Fibroblast of the conjunctiva (primary cell): Measurements from ENCODE around the gene PTPRD.
A peak's percentile ranks its signal among the peaks of the same experiment; 100 is the strongest.

Experiments used
- DNase-seq: peaks from one replicate; pipeline ENCODE4 v3.0.0-alpha.2; 2010; ENCODE audit warnings: low read depth

The PTPRD gene

DNA sequence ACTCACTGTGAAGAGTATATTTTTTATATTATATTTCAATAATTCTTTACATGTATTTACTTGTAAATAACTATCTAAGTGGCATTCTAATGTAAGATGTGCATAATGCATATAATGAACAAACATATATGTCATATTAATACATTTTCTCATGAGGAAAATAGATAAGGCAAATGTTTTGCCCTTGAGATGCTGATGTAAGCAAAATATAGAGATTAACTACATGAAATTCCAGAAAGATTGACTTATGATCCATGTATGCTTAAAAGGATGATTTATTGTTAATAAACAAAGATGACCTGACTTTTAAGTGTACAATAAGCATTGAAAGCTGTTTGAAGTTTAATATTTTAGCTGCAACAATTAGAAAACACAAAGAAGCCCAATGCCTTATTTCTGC, 559.9 kb downstream of the PTPRD start:
- no peak for DNase-seq

- DNase-seq, result no peak
Observed at GRCh38 chr9:10052181-10052580, 560.6 kb downstream of the PTPRD start.

DNA sequence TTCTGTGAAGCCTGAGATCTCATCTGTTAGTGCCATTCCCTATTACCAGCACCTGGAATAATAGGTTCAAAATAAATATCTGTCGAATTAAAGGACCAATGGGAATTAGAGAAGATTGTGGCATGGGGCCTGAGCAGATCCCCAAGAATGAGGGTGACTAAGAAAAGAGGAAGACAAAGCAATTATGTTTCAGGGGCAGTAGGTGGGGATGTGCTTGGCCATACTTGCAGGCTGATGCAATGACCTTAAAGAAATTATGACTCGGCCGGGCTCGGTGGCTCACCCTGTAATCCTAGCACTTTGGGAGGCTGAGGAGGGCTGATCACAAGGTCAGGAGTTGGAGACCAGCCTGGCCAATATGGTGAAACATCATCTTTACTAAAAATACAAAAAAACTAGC, 562.8 kb downstream of the PTPRD start:
- DNase-seq, result peak; percentile 6

- DNase-seq, result no peak
Observed at GRCh38 chr9:10048994-10049393, 563.8 kb downstream of the PTPRD start.

GRCh38 chr9:10045598-10045997, 567.2 kb downstream of the PTPRD start:
- no peak for DNase-seq

DNA sequence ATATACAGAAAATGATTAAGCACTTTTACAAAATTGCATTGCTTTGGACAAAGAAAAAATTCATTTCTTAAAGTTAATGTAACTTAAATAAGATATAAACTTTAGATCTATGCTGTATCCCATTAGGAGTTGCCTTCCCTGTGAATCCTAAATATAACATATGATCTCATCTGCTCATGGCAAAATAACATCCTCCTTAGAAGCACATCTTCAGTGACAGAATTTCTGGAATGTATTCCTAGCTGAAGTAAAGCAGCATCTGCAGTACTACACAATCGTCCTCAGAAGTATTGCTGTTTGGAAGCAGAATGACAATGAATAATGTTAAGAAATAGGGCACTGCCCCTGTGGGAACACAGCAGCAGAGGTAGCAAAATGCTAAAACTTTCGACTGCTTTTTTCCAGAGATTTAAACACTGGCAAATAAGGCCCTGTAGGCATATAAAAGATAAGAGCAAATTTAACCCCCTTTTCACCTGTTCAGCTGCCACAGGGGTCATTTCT, 571.0 kb downstream of the PTPRD start:
- DNase-seq, result no peak

DNA sequence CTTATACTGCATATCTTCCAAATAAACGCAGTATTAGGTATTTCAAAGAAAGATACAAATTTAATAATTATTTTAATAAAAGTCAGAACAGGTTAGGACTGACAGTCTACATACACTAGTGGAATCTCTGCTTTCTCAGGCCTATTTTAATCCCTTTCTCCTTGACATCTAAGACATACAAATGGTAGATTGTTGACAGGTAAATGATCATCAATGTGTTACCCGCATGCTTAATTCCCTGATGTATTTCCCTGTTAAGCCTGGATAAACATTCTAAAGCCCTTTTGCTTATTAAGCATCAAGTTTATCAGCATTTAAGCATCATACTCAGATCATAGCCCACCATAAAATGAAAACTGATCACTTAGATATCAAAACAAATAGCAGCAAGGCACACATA, 576.7 kb downstream of the PTPRD start:
- no peak for DNase-seq

DNA sequence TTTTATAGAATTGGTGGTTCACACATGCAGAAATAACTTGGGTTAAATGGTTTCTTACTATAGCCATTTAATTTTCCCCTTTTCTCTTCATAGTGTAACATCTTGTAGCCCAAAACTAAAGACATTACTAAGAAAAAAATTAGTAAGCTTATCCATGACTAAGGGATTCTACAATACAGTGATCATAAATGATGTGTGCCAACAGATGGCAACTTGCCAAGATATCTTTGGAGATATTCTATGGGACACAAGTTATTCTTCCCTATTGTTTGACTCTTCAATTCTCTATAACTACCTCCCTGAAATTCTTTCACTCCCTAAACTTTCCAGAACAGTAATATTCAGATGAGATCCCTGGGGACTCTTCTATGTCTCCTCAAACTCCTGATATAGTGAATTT, 580.6 kb downstream of the PTPRD start:
- DNase-seq, result no peak

- no peak for DNase-seq
Observed at GRCh38 chr9:10026443-10026984, 586.3 kb downstream of the PTPRD start.

DNA sequence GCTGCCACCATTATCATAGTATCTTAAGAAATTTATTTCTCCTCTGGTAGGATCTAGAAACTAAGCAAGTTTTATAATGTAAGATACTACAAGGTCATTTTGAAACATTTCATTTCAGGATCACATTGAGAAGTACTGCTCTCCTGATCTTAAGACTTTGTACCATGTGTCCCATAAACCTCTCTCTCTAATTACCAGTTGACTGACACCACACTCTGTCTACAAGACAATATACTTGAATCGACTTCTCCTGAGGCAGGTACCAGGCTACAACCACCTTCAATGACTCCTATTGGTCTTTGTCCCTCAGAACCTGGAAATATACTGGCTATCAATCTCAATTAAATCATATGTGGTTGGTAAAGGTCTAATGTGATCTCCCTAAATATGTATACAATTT, 597.0 kb downstream of the PTPRD start:
- DNase-seq, result no peak

GRCh38 chr9:10014889-10015288, 597.9 kb downstream of the PTPRD start:
- DNase-seq, result no peak

DNA sequence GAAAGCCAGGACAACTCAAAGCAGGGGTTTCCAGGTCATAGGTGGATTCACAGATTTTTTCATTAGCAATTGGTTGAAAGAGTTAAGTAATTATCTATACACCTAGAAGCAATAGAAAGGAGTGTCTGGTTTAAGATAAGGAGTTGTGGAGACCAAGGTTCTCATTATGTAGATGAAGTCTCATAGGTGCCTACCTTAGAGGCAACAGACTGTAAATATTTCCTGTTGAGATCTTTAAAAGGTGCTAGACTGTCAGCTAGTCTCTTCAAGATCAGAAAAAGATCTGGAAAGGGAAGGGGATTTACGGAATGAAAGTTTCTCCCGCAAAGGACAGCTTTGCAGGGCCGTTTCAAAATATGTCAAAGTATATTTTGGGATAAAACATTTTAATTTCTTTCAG, 603.4 kb downstream of the PTPRD start:
- no peak for DNase-seq

DNA sequence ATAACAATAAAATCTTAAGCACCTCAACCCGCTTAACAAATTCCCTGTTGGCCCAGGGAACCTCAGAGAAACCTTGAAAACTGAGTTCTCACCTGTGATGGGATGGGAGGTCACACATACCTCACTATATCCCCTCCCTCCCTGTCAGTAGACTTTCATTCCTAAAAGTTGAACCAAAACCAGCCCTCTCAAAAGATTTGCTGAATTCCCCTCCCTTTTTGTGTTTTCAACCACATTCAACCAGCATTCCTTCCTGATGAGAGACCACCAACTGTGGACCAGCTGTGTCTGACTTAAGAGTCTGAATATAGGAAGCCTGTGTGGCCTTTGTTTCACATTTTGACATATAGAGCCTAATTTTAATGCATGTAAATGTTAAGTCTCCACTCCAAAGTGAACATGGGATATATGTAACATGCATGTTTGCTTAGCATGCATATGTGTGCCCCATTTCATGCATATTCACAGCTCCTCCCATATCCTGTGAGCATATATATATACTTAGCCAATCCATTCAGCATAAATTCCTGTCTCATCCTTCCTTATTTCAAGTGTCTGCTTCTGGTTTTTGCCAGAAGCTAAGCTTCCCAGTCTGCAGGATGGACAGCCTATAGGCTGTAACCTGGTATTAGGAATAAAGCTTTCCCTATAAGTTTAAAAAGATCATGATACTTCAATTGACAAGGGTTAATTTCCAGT, 604.6 kb downstream of the PTPRD start:
- DNase-seq, result no peak

DNA sequence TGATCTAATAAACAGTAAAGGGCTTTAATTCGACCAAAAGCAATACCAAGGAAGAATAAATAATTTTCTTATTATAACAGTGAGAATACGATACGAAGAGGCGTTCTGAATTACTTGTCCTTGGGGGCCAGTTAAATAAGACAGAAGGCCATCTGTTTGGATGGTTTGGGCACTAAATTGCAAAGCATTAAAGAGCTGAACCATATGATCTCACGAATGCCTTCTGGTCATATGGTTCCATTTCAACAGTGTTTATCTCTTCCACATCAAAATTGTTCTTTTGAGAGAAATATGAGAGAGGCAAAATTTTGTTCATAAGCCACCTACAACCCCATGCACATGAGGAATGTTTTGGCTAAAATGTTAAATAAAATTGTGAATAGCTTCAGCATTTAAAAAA, 605.4 kb downstream of the PTPRD start:
- DNase-seq, result no peak

- no peak for DNase-seq
Observed at GRCh38 chr9:10005206-10005605, 607.6 kb downstream of the PTPRD start.

DNA sequence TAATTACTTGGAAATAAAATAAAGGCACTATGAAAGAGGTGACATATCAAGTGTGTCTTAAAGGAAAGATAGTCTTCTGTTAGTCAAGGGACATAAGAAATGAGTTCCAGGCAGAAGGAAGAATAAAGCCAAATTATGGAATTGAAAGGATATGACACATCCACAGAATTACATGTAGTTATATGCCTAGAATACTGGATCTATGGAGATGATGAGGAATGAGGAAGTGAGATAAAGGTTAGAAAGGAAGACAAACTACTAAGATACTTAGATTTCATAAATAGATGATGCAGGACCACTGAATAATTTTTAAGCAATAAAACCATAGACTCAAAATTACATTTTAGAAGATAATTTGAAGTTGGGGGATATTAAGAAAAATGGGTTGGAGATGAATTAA, 609.8 kb downstream of the PTPRD start:
- no peak for DNase-seq

GRCh38 chr9:10000669-10001068, 612.1 kb downstream of the PTPRD start:
- no peak for DNase-seq

DNA sequence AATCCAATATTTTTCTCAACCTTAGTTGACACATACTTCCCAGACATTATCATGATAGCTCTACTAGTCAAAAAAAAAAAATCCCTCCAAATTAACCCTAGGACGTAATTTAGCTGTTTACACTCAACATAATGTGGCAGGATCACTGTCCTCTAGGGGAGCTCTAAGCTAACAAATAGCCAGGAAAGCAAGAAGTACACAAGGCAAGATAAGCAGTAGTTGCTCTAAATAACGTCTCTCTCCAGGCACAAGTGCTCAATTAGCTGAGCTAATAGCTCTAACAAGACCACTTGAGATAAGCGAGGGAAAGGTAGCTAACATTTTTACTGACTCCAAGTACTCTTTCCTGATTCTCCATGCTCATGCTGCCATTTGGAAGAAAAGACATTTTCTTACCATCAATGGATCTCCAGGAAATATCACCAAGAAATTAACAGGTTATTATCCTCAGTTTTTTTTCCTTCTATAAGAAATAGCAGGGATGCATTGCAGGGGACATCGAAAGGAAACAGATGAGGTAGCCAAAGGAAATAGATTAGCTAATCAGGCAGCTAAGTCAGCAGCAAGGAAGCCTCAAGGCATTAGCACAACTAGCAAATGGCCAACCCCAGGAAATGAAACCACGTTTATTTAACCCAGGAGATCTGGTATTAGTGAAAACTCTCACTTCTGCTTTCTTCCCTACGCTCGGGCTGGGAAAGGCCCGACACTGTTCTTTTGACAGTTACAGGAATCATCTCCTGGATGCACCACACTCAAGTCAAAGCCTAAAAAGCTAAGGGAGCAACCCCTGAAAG, 614.1 kb downstream of the PTPRD start:
- DNase-seq, result no peak

DNA sequence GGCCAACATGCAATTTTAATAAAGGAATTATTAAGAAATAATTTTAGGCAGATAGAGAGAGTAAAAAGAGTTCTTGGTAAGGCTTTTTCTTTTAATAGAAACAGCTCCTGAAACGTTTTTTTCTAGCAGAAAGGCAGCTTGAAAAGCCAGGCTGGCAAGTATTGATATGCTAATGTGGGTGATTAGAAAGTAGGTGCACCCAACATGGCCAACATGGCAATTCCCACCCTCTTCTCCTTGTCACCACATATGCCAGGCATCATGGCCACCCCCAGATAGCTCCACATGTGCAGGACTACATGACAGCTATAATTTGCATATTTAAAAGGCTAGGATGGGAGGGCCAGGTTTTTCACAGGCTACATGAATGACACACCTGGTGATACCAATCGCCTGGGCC, 615.2 kb downstream of the PTPRD start:
- no peak for DNase-seq

DNA sequence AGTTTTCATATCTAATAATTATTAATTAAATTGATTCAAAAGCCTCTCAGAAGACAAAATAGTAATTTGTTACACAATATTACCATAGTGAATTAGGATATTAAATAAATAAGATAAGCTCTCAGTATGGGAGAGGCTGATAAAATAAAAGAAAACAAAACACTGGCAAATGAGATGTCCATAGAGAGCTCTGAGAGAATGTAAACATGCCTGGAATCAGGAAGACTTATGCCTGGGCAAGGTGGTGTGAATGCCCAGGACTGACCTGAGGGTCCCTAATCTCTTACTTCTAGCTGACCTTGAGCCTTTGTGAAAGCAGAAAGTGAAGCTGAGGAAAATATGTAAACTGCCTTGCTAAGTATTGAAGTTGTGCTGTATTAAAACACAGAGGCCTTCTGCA, 616.5 kb downstream of the PTPRD start:
- no peak for DNase-seq

- DNase-seq, result no peak
Observed at GRCh38 chr9:9992936-9993335, 619.9 kb downstream of the PTPRD start.

DNA sequence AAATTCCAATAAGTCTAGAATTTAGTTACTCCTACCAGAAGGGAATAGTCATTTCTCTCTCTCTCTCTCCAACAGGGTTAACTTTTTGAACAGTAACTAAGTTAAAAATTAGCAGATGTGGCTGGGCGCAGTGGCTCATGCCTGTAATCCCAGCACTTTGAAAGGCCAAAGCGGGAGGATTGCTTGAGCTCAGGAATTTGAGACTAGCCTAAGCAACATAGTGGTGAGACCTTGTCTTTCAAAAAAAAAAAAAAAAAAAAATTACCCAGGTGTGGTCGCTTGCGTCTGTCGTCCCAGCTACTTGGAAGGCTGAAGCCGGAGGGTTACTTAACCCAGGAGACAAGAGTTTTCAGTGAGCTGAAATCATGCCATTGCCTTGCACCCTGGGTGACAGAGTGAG, 639.7 kb downstream of the PTPRD start:
- DNase-seq, result no peak

DNA sequence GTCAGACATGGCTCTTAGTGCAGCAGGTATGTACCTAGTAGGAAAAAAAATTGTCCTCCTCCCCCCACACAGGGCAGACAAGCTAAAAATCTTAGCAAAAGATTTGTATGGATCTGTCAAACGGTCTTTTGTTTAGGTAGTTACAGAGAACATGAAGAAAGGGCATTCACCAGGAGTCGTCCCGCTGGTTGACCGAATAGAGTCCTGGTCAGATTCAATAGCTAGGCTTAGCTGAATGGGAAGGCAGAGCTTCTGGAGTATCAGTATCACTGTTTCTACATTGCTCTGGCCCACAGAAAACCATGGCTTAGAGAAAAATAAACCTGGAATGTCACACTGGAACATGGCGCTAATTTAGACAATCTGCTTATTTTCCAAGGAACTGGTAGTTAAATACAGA, 642.3 kb downstream of the PTPRD start:
- no peak for DNase-seq
